PFSK-1 (cell line): ENCODE data around the gene STBD1.

Source experiments
- FOXP2 ChIP-seq: optimal IDR thresholded peaks from 2 replicates; pipeline ENCODE3; 2011; ENCODE audit warnings: borderline replicate concordance, control low read depth, inconsistent platforms; ENCODE audit not compliant: insufficient read depth; ENCODE audit errors: extremely low read length, extremely low read depth
- POLR2AphosphoS5 ChIP-seq: IDR thresholded peaks from 2 replicates; pipeline ENCODE4 v1.6.1; 2012; ENCODE audit warnings: low read depth, mild to moderate bottlenecking, control low read depth, low read length, moderate library complexity
- SIN3A ChIP-seq: IDR thresholded peaks from 2 replicates; pipeline ENCODE4 v1.6.1; 2012; ENCODE audit warnings: mild to moderate bottlenecking, low read length, moderate library complexity, borderline replicate concordance; ENCODE audit not compliant: insufficient read depth
- TAF1 ChIP-seq: IDR thresholded peaks from 2 replicates; pipeline ENCODE4 v1.6.1; 2012; ENCODE audit warnings: low read length, control low read depth, borderline replicate concordance; ENCODE audit not compliant: insufficient read depth
- TF ChIP-seq, protein P1 (sequence below), 2 experiments: IDR thresholded peaks; 2 replicates each; pipeline versions ENCODE4 v1.6.1 to v1.8.0; 2011 to 2012; ENCODE audit warnings: low read depth in 2 of 2, low read length in 2 of 2, control low read depth in 1 of 2, inconsistent platforms in 1 of 2, mild to moderate bottlenecking in 1 of 2, moderate library complexity in 1 of 2; ENCODE audit not compliant: insufficient read depth in 1 of 2

DNA sequence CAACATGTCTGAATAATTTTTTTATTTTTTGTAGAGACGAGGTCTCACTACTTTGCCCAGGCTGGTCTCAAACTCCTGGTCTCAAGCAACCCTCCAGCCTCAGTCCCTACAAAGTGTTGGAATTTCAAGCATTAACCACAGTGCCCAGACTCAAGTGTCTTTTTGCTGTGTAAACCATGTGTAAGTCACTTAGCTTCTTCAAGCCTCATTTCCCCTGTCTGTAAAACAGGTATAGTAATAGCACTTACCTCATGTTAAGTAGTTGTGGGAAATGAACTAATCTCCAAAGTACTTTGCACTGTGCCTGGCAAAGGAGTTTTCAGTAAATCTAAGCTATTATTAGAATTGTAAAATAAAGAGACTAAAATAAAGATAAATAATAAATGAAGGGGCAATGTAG is 35.7 kb downstream of the STBD1 start:
- TF ChIP-seq SIN3A (no peak), POLR2AphosphoS5 (no peak), FOXP2 (no peak), TAF1 (no peak)
- TF ChIP-seq, protein P1, sequence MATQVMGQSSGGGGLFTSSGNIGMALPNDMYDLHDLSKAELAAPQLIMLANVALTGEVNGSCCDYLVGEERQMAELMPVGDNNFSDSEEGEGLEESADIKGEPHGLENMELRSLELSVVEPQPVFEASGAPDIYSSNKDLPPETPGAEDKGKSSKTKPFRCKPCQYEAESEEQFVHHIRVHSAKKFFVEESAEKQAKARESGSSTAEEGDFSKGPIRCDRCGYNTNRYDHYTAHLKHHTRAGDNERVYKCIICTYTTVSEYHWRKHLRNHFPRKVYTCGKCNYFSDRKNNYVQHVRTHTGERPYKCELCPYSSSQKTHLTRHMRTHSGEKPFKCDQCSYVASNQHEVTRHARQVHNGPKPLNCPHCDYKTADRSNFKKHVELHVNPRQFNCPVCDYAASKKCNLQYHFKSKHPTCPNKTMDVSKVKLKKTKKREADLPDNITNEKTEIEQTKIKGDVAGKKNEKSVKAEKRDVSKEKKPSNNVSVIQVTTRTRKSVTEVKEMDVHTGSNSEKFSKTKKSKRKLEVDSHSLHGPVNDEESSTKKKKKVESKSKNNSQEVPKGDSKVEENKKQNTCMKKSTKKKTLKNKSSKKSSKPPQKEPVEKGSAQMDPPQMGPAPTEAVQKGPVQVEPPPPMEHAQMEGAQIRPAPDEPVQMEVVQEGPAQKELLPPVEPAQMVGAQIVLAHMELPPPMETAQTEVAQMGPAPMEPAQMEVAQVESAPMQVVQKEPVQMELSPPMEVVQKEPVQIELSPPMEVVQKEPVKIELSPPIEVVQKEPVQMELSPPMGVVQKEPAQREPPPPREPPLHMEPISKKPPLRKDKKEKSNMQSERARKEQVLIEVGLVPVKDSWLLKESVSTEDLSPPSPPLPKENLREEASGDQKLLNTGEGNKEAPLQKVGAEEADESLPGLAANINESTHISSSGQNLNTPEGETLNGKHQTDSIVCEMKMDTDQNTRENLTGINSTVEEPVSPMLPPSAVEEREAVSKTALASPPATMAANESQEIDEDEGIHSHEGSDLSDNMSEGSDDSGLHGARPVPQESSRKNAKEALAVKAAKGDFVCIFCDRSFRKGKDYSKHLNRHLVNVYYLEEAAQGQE (IDR thresholded peaks at IDR 0.05; ENCODE audit: insufficient read depth in 1 of 2, low read depth in 2 of 2, low read length in 2 of 2): no peak
